GM19023 (cell line): ENCODE data around the gene PTBP3.

ENCODE experiments used
- ATAC-seq: cut with Tn5 transposase; IDR thresholded peaks from one replicate; pipeline ENCODE4 v1.9.1; 2021; ENCODE audit warnings: mild to moderate bottlenecking, moderate library complexity; ENCODE audit not compliant: unreplicated experiment

Gene PTBP3

GRCh38 chr9:112361601-112362000 lies 28.2 kb upstream of the PTBP3 start:
- ATAC-seq, result no peak

GRCh38 chr9:112360047-112360804 lies 26.8 kb upstream of the PTBP3 start:
- ATAC-seq, result no peak

- no peak for ATAC-seq
Measured at GRCh38 chr9:112355427-112355897, 22.0 kb upstream of the PTBP3 start.

- ATAC-seq, result no peak
Measured at GRCh38 chr9:112354081-112354743, 20.8 kb upstream of the PTBP3 start.

- ATAC-seq, result no peak
Measured at GRCh38 chr9:112352209-112352608, 18.8 kb upstream of the PTBP3 start.

- no peak for ATAC-seq
Measured at GRCh38 chr9:112351184-112351583, 17.8 kb upstream of the PTBP3 start.

GRCh38 chr9:112349008-112349333 lies 15.6 kb upstream of the PTBP3 start:
- ATAC-seq, result no peak

- ATAC-seq, result no peak
Measured at GRCh38 chr9:112348257-112349007, 15.0 kb upstream of the PTBP3 start.

- ATAC-seq, result no peak
Measured at GRCh38 chr9:112341730-112342129, 8.3 kb upstream of the PTBP3 start.

- ATAC-seq, result no peak
Measured at GRCh38 chr9:112339886-112340285, 6.5 kb upstream of the PTBP3 start.

GRCh38 chr9:112338561-112338960 lies 5.1 kb upstream of the PTBP3 start:
- ATAC-seq, result no peak

- no peak for ATAC-seq
Measured at GRCh38 chr9:112337547-112337946, 4.1 kb upstream of the PTBP3 start.

- no peak for ATAC-seq
Measured at GRCh38 chr9:112334432-112334841, 1.0 kb upstream of the PTBP3 start.

- peak; percentile 77 for ATAC-seq
Measured at GRCh38 chr9:112333639-112334431, 416 bp upstream of the PTBP3 start.

GRCh38 chr9:112332674-112332976 lies 794 bp downstream of the PTBP3 start:
- ATAC-seq, result no peak

- no peak for ATAC-seq
Measured at GRCh38 chr9:112332214-112332613, 1.2 kb downstream of the PTBP3 start.

GRCh38 chr9:112331674-112331952 lies 1.8 kb downstream of the PTBP3 start:
- no peak for ATAC-seq

GRCh38 chr9:112328545-112328944 lies 4.9 kb downstream of the PTBP3 start:
- no peak for ATAC-seq

GRCh38 chr9:112327718-112328450 lies 5.5 kb downstream of the PTBP3 start:
- no peak for ATAC-seq

GRCh38 chr9:112326194-112326593 lies 7.2 kb downstream of the PTBP3 start:
- ATAC-seq, result no peak

- ATAC-seq, result no peak
Measured at GRCh38 chr9:112325600-112325999, 7.8 kb downstream of the PTBP3 start.
